Measurements from ENCODE around the gene SHISA5. TPM values are rescaled to one million over a fixed set of nuclear protein-coding genes. Genes with fewer than 3 reads are reported as not detected.

Gene SHISA5
- total and polyA plus RNA-seq, 3 donors from 2014 or later, result 101 to 146 (median 117) TPM

DNA sequence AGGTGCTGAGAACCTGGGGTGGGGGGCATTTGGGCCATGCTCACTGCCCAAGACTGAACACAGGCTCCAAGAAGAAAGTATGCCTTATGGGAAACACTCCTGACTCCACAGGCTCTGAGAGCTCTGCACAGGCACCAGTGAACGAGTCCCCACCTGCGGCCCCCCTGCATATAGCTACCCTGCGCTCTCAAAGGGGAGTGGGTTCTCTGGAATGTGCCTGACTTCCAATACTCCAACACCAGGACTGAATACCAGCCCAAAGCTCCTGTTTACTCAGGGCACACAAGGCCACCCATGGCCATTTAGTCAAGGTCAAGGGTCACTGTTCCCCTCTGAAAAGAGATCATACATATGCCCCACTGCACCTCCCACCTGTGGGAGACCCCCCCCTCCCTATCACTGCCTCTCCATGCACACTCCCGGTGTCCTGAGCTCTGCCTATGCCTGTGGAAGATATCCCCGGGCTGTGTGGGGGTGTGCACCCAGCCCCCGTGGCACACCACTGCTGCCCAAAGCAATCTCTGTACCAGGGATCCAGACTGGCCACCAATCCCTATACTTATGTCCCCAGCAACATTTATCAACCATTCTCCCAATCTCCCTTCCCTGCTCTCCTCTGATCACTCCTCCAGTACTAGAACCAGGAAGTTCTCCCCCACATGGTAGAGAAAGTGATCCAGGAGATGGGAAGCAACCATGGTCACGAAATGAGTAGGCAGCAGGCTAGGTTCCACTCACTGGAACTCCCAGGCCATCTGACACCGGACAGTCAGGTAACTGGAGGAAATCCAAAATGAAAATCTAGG lies 72.5 kb downstream of the SHISA5 start:
- intact Hi-C loops (cut with DNase I; ENCODE audit: low total_unique reads), result no loop called here
- H3K4me1 ChIP-seq, result peaks cover 62% of the 10 kb centered on the region

DNA sequence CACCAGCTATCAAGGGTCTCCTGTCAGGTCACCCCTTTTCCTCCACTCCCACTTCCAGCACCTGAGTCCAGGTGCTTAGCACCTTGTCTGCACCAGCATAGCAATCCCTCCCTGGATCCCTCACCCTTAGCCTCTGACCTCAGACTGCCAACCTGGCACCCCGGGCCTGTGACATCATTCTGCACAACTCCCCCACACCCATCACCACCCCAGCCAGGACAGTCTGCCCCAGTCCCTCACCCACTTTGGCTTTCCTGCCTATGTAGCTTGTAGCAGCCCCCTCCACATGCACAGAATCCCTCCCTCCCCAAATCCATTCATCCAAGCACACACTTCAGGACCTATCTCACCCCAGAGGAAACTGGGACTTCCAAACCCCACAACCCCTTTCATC lies 73.3 kb downstream of the SHISA5 start:
- intact Hi-C loops (cut with DNase I; ENCODE audit: low total_unique reads), result no loop called here
- no peak overlapping the region for H3K4me3 ChIP-seq
- peaks cover 63% of the 10 kb centered on the region for H3K4me1 ChIP-seq
- H3K27me3 ChIP-seq, result no peaks in the 10 kb centered on the region
- no peaks in the 10 kb centered on the region for H3K36me3 ChIP-seq (ENCODE audit: low read depth, missing control alignments)
- no peak for DNase-seq
- TF ChIP-seq POLR2A (IDR thresholded peaks at IDR 0.05), result no peak
- TF ChIP-seq, protein P1, sequence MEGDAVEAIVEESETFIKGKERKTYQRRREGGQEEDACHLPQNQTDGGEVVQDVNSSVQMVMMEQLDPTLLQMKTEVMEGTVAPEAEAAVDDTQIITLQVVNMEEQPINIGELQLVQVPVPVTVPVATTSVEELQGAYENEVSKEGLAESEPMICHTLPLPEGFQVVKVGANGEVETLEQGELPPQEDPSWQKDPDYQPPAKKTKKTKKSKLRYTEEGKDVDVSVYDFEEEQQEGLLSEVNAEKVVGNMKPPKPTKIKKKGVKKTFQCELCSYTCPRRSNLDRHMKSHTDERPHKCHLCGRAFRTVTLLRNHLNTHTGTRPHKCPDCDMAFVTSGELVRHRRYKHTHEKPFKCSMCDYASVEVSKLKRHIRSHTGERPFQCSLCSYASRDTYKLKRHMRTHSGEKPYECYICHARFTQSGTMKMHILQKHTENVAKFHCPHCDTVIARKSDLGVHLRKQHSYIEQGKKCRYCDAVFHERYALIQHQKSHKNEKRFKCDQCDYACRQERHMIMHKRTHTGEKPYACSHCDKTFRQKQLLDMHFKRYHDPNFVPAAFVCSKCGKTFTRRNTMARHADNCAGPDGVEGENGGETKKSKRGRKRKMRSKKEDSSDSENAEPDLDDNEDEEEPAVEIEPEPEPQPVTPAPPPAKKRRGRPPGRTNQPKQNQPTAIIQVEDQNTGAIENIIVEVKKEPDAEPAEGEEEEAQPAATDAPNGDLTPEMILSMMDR (IDR thresholded peaks at IDR 0.05), result no peak
- H3K9me3 ChIP-seq, result no peaks in the 10 kb centered on the region
- 63 to 69% methylated on average over 1 of the region's 1 CpG for WGBS, 2 donors
- H3K27ac ChIP-seq, result peak overlapping the region in 1 of 2 donors; percentile 91

More for the DNA sequence above, 72.5 kb downstream of the SHISA5 start:
- no peaks in the 10 kb centered on the region for H3K27me3 ChIP-seq
- WGBS, 2 donors, result 81% methylated on average over 5 to 8 of the region's 8 CpGs
- no peaks in the 10 kb centered on the region for H3K9me3 ChIP-seq
- no peak for TF ChIP-seq POLR2A (IDR thresholded peaks at IDR 0.05)
- TF ChIP-seq, protein P1 (IDR thresholded peaks at IDR 0.05), result no peak
- H3K36me3 ChIP-seq (ENCODE audit: low read depth, missing control alignments), result no peaks in the 10 kb centered on the region
- DNase-seq, result no peak
- no peak overlapping the region for H3K27ac ChIP-seq
- no peak overlapping the region for H3K4me3 ChIP-seq

DNA sequence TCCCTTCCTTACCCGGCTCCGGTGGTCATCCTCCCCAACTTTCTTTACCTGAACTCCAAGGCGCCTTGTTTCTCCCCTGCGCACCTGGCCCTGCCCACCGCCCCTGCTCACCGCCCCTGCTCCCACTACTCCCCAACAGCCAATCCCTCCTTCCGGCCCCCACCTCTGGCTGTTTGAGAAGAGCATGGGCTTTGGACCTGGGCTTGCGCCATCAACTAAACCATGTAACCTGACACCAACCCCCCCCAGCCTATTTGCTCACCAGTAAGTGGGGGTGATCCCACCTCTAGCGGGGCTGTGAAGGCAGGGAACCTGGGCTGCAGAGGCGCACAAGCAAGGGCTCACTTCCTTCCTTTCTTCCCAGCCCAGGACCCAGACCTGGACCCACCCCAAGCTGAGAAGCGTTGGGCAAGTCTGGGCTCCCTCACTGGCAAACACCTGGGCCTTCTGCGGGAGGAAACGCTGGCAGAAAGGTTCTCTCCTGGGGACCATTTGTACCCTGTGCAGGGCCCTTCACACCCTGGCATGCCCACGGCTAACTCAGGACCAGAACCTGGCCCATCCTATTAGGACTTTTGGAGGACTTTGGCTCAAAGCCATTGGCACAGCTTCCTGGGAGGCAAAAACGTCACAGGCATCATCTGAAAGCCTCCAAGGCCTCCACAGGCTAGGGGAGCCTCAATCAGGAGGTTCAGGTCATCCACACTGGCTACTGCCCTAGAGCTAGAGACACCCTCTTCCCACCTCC lies 73.8 kb downstream of the SHISA5 start, which contains the start of gene PLXNB1:
Gene PLXNB1 (minus strand): TSS at position 127 of the 748 bp plus-strand sequence. CDS start 5,475 bp downstream, outside the sequence.
- 11 to 19% methylated on average over 15 of the region's 15 CpGs for WGBS, 2 donors
- H3K36me3 ChIP-seq (ENCODE audit: low read depth, missing control alignments), result no peaks in the 10 kb centered on the region
- peaks cover 63% of the 10 kb centered on the region for H3K4me1 ChIP-seq
- peak; percentile 86 for DNase-seq
- no peaks in the 10 kb centered on the region for H3K27me3 ChIP-seq
- TF ChIP-seq POLR2A (IDR thresholded peaks at IDR 0.05), result no peak
- TF ChIP-seq, protein P1 (IDR thresholded peaks at IDR 0.05), result no peak
- H3K4me3 ChIP-seq, result peak within 1 kb of the TSS; percentile 75 to 80
- no peaks in the 10 kb centered on the region for H3K9me3 ChIP-seq
- intact Hi-C loops (cut with DNase I; ENCODE audit: low total_unique reads), result no loop called here
- peak within 1 kb of the TSS; percentile 71 to 91 for H3K27ac ChIP-seq

DNA sequence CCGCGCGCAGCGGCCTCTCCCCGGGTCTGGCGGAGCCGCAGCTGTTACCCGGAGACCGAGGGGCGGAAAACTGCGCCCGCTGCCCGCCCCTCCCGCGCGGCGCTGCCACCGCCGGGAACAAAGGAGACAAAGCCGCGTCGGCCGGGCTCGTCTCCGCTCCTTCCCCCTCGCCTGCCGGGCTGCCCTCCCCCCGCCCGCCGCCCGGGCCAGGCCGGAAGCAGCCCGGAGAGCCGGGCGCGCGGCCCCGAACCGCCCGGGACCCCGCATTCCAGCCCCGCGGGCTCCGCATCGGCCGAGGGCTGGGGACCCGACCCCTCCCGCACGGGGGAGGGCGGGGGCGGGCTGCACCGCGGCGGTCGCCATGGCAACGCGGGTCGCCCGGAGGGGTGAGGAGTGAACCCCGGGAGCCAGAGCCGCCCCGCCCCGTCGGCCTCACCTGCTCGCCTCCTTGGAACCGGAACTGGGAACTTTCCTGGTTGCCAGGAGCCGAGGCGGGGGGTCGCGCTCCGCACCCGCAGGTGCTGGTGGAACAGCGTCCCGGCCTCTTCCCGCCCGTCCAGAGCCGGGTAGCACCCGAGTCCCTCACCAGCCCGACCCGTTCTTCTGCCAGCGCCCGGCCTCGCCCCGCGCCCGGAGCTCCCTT lies 74.5 kb downstream of the SHISA5 start:
- DNase-seq, result peak; percentile 60
- no peaks in the 10 kb centered on the region for H3K9me3 ChIP-seq
- H3K36me3 ChIP-seq (ENCODE audit: low read depth, missing control alignments), result no peaks in the 10 kb centered on the region
- H3K27me3 ChIP-seq, result no peaks in the 10 kb centered on the region
- no peak for TF ChIP-seq POLR2A (IDR thresholded peaks at IDR 0.05)
- TF ChIP-seq, protein P1 (IDR thresholded peaks at IDR 0.05), result no peak
- H3K4me1 ChIP-seq, result peaks cover 62% of the 10 kb centered on the region
- peak overlapping the region; percentile 71 to 91 for H3K27ac ChIP-seq
- peak overlapping the region; percentile 75 to 80 for H3K4me3 ChIP-seq
- intact Hi-C loops (cut with DNase I; ENCODE audit: low total_unique reads), result no loop called here
- WGBS, 2 donors, result 0% methylated on average over 10 to 70 of the region's 86 CpGs

Data from testis (tissue), 3 donors.